OCI-LY3 (cell line): ENCODE data around the gene PCNP.

Source experiments
- EZH2phosphoT487 ChIP-seq: fragments of 200-600 bp; shearing (Covaris generic); IDR thresholded peaks from 2 replicates; pipeline ENCODE4 v1.6.1; 2018; ENCODE audit warnings: antibody characterized with exemption, mixed run types, low read depth
- TF ChIP-seq, protein P1 (sequence below): fragments of 200-600, 300-600 bp; sonication (generic); IDR thresholded peaks from 2 replicates; pipeline ENCODE4 v1.5.1; 2014; ENCODE audit warnings: antibody characterized with exemption, low read length, low read depth

DNA sequence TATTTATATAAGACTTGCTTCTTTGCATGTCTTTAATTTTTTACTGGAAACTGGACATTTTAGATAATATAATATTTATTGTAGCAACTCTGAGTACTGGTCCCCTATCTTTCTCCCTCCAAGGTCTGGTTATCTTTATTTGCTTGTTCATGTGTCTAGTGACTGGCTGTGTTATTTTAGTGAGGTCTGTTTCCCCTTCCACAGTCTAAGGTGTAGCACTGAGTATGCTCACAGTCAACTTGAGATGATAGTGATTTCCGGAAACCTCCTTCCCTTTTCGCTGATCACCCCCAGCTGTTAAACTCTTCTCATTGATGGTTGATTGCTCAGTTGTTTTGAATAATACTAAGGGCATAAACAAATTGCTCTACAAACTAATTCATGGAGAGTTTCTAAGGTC is 37.0 kb downstream of the PCNP start:
- TF ChIP-seq, protein P1, sequence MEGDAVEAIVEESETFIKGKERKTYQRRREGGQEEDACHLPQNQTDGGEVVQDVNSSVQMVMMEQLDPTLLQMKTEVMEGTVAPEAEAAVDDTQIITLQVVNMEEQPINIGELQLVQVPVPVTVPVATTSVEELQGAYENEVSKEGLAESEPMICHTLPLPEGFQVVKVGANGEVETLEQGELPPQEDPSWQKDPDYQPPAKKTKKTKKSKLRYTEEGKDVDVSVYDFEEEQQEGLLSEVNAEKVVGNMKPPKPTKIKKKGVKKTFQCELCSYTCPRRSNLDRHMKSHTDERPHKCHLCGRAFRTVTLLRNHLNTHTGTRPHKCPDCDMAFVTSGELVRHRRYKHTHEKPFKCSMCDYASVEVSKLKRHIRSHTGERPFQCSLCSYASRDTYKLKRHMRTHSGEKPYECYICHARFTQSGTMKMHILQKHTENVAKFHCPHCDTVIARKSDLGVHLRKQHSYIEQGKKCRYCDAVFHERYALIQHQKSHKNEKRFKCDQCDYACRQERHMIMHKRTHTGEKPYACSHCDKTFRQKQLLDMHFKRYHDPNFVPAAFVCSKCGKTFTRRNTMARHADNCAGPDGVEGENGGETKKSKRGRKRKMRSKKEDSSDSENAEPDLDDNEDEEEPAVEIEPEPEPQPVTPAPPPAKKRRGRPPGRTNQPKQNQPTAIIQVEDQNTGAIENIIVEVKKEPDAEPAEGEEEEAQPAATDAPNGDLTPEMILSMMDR: no peak
- TF ChIP-seq EZH2phosphoT487: no peak
